ENCODE measurements around the gene CFD.
A peak's percentile ranks its signal among the peaks of the same experiment; 100 is the strongest.
"Not testable (repeated sequence)": the region's sequence is repeated elsewhere in the genome, so short reads cannot be mapped to it uniquely, and the experiment has no call there.

CFD gene

GRCh38 chr19:852136-853013 is 7.1 kb upstream of the CFD start, which contains the start of gene ELANE:
ELANE (plus strand) TSS chr19:852303; CDS start chr19:852329, 26 bp downstream.
- no peak for DNase-seq (ENCODE audit: low read depth in 2 of 2)

GRCh38 chr19:853014-853585 is 6.4 kb upstream of the CFD start:
- no peak for DNase-seq (ENCODE audit: low read depth in 2 of 2)

- DNase-seq (ENCODE audit: low read depth in 2 of 2) = not testable (repeated sequence)
Observed at GRCh38 chr19:853614-854220, 5.7 kb upstream of the CFD start.

- DNase-seq (ENCODE audit: low read depth in 2 of 2) = no peak
Observed at GRCh38 chr19:854549-854948, 4.9 kb upstream of the CFD start.

- no peak for DNase-seq (ENCODE audit: low read depth in 2 of 2)
Observed at GRCh38 chr19:855142-855541, 4.3 kb upstream of the CFD start.

GRCh38 chr19:855566-856120 is 3.8 kb upstream of the CFD start:
- DNase-seq (ENCODE audit: low read depth in 2 of 2) = no peak

GRCh38 chr19:858284-858683 is 1.2 kb upstream of the CFD start:
- no peak for DNase-seq (ENCODE audit: low read depth in 2 of 2)

GRCh38 chr19:861141-861755 is 1.8 kb downstream of the CFD start:
- DNase-seq (ENCODE audit: low read depth in 2 of 2) = no peak

- no peak for DNase-seq (ENCODE audit: low read depth in 2 of 2)
Observed at GRCh38 chr19:861756-862580, 2.5 kb downstream of the CFD start.

GRCh38 chr19:862581-863314 is 3.3 kb downstream of the CFD start:
- DNase-seq (ENCODE audit: low read depth in 2 of 2) = no peak

- no peak for DNase-seq (ENCODE audit: low read depth in 2 of 2)
Observed at GRCh38 chr19:863315-863620, 3.8 kb downstream of the CFD start.

- DNase-seq (ENCODE audit: low read depth in 2 of 2) = no peak
Observed at GRCh38 chr19:866769-867300, 7.4 kb downstream of the CFD start.

- DNase-seq (ENCODE audit: low read depth in 2 of 2) = no peak
Observed at GRCh38 chr19:867301-867793, 7.9 kb downstream of the CFD start.

- DNase-seq (ENCODE audit: low read depth in 2 of 2) = no peak
Observed at GRCh38 chr19:867855-868457, 8.5 kb downstream of the CFD start.

- DNase-seq (ENCODE audit: low read depth in 2 of 2) = no peak
Observed at GRCh38 chr19:868458-869244, 9.2 kb downstream of the CFD start.

- peak; percentile 90 to 93 for DNase-seq (ENCODE audit: low read depth in 2 of 2)
Observed at GRCh38 chr19:869245-870177, 10.0 kb downstream of the CFD start.

- DNase-seq (ENCODE audit: low read depth in 2 of 2) = no peak
Observed at GRCh38 chr19:870314-870713, 10.8 kb downstream of the CFD start.

GRCh38 chr19:870963-871401 is 11.5 kb downstream of the CFD start:
- no peak for DNase-seq (ENCODE audit: low read depth in 2 of 2)
